NCI-H146 (cell line): ENCODE measurements around the gene PPP1R3C.

ENCODE experiments used
- DNase-seq: peaks from one replicate; lab custom pipeline; 2025; lab: John Stamatoyannopoulos, UW

Gene PPP1R3C

GRCh38 chr10:91629715-91630549 is 2.9 kb downstream of the PPP1R3C start:
- no peak for DNase-seq

GRCh38 chr10:91628383-91628782 is 4.5 kb downstream of the PPP1R3C start:
- no peak for DNase-seq

- peak; percentile 5 for DNase-seq
Observed at GRCh38 chr10:91627344-91628102, 5.3 kb downstream of the PPP1R3C start.

GRCh38 chr10:91626936-91627335 is 5.9 kb downstream of the PPP1R3C start:
- DNase-seq = no peak

GRCh38 chr10:91624633-91625032 is 8.2 kb downstream of the PPP1R3C start:
- no peak for DNase-seq

- no peak for DNase-seq
Observed at GRCh38 chr10:91622601-91623000, 10.3 kb downstream of the PPP1R3C start.

- peak; percentile 5 for DNase-seq
Observed at GRCh38 chr10:91621483-91622113, 11.3 kb downstream of the PPP1R3C start.

GRCh38 chr10:91617072-91617609 is 15.7 kb downstream of the PPP1R3C start:
- DNase-seq = no peak

- DNase-seq = no peak
Observed at GRCh38 chr10:91616137-91616536, 16.7 kb downstream of the PPP1R3C start.

GRCh38 chr10:91614225-91614624 is 18.6 kb downstream of the PPP1R3C start:
- no peak for DNase-seq

GRCh38 chr10:91613411-91614187 is 19.3 kb downstream of the PPP1R3C start:
- peak; percentile 39 for DNase-seq

- DNase-seq = no peak
Observed at GRCh38 chr10:91610919-91611318, 22.0 kb downstream of the PPP1R3C start.

- no peak for DNase-seq
Observed at GRCh38 chr10:91610444-91610843, 22.4 kb downstream of the PPP1R3C start.

GRCh38 chr10:91607646-91608403 is 25.0 kb downstream of the PPP1R3C start:
- DNase-seq = no peak

- DNase-seq = no peak
Observed at GRCh38 chr10:91605968-91606367, 26.9 kb downstream of the PPP1R3C start.

- DNase-seq = no peak
Observed at GRCh38 chr10:91604553-91605534, 28.0 kb downstream of the PPP1R3C start.

GRCh38 chr10:91603931-91604331 is 28.9 kb downstream of the PPP1R3C start:
- DNase-seq = no peak

GRCh38 chr10:91602868-91603568 is 29.9 kb downstream of the PPP1R3C start:
- DNase-seq = no peak

GRCh38 chr10:91602449-91602848 is 30.4 kb downstream of the PPP1R3C start:
- no peak for DNase-seq
